ENCODE results near the gene MEGF11.

MEGF11 gene

GRCh38 chr15:66033143-66033542 lies 220.4 kb downstream of the MEGF11 start:
- Histone ChIP-seq H3K18ac (ENCODE audit: low read length) (no peak overlapping the region), H4K8ac (ENCODE audit: low read depth, low read length) (no peak overlapping the region), H3K9ac (ENCODE audit: low read length) (no peak overlapping the region), H3K79me2 (ENCODE audit: control insufficient read depth, insufficient read depth, low read length) (no peaks in the 10 kb centered on the region), H3K79me1 (ENCODE audit: low read length) (no peaks in the 10 kb centered on the region), H3K23ac (ENCODE audit: low read length) (no peak overlapping the region), H2BK120ac (ENCODE audit: low read depth, low read length) (no peak overlapping the region), H3K4me1 (ENCODE audit: control insufficient read depth, low read depth, low read length) (no peaks in the 10 kb centered on the region), H2BK5ac (ENCODE audit: low read length) (no peak overlapping the region), H3K4me2 (ENCODE audit: low read length) (no peak overlapping the region), H2AK5ac (ENCODE audit: low read length) (no peak overlapping the region), H4K5ac (ENCODE audit: low read length) (no peak overlapping the region), H2BK15ac (replicated peaks; ENCODE audit: low read depth) (no peak overlapping the region), H3K27me3 (ENCODE audit: insufficient read depth, low read length, poor library complexity) (no peaks in the 10 kb centered on the region), H3K36me3 (ENCODE audit: control insufficient read depth, insufficient read depth, low read length) (no peaks in the 10 kb centered on the region), H3K56ac (ENCODE audit: low read length) (no peak overlapping the region), H3K4ac (ENCODE audit: low read depth, low read length) (no peak overlapping the region), H3K27ac (ENCODE audit: low read depth, low read length) (no peak overlapping the region), H3K4me3 (ENCODE audit: low read length) (no peak overlapping the region)
- no peak for DNase-seq
- WGBS (ENCODE audit: extremely low coverage, insufficient coverage, low lambda C conversion rate) = no CpG with 5 or more reads among the region's 2 CpGs

DNA sequence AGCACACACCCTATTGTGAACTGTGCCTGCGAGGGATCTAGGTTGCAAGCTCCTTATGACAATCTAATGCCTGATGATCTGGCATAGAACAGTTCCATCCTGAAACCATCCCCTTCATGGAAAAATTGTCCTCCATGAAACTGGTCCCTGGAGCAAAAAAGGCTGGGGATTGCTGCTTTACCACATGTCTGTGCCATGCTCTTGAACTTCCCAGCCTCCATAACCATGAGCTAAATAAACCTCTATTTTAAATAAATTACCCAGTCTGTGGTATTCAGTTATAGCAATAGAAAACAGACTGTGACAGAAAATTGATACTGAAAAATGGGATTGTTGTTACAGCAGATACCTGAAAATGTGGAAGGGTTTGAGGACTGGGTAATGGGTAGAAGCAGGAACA lies 221.5 kb downstream of the MEGF11 start:
- H3K4me2 ChIP-seq (ENCODE audit: low read length) = no peak overlapping the region
- H3K18ac ChIP-seq (ENCODE audit: low read length) = no peak overlapping the region
- H3K79me1 ChIP-seq (ENCODE audit: low read length) = no peaks in the 10 kb centered on the region
- no peaks in the 10 kb centered on the region for H3K79me2 ChIP-seq (ENCODE audit: control insufficient read depth, insufficient read depth, low read length)
- no peak overlapping the region for H3K27ac ChIP-seq (ENCODE audit: low read depth, low read length)
- H3K56ac ChIP-seq (ENCODE audit: low read length) = no peak overlapping the region
- no peak overlapping the region for H2BK5ac ChIP-seq (ENCODE audit: low read length)
- no peak overlapping the region for H2BK15ac ChIP-seq (replicated peaks; ENCODE audit: low read depth)
- H3K9ac ChIP-seq (ENCODE audit: low read length) = no peak overlapping the region
- no peaks in the 10 kb centered on the region for H3K4me1 ChIP-seq (ENCODE audit: control insufficient read depth, low read depth, low read length)
- no peak overlapping the region for H2BK120ac ChIP-seq (ENCODE audit: low read depth, low read length)
- no peaks in the 10 kb centered on the region for H3K27me3 ChIP-seq (ENCODE audit: insufficient read depth, low read length, poor library complexity)
- no CpG with 5 or more reads among the region's 1 CpG for WGBS (ENCODE audit: extremely low coverage, insufficient coverage, low lambda C conversion rate)
- no peak overlapping the region for H2AK5ac ChIP-seq (ENCODE audit: low read length)
- no peaks in the 10 kb centered on the region for H3K36me3 ChIP-seq (ENCODE audit: control insufficient read depth, insufficient read depth, low read length)
- no peak overlapping the region for H3K23ac ChIP-seq (ENCODE audit: low read length)
- no peak overlapping the region for H3K4ac ChIP-seq (ENCODE audit: low read depth, low read length)
- H4K8ac ChIP-seq (ENCODE audit: low read depth, low read length) = no peak overlapping the region
- H4K5ac ChIP-seq (ENCODE audit: low read length) = no peak overlapping the region
- no peak overlapping the region for H3K4me3 ChIP-seq (ENCODE audit: low read length)
- DNase-seq = no peak

DNA sequence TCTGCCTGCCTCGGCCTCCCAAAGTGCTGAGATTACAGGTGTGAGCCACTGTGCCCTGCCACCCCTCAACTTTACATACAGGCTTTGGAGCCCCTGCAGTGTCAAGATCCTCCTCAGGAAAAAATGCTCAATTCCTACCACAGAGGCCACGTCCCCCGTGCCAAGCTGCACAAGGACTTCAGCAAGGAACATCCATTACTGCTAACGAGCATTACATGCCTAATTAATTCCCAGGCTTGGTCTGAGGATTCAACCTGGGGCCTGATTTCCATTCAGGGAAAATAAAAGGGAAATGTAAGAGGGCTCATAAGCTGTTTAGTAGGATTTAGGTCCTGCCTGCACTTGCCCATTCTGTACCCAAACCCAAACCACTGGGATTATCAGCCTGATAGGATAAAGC lies 222.9 kb downstream of the MEGF11 start:
- Histone ChIP-seq H3K79me2 (ENCODE audit: control insufficient read depth, insufficient read depth, low read length) (no peaks in the 10 kb centered on the region), H3K18ac (ENCODE audit: low read length) (no peak overlapping the region), H3K79me1 (ENCODE audit: low read length) (no peaks in the 10 kb centered on the region), H3K36me3 (ENCODE audit: control insufficient read depth, insufficient read depth, low read length) (no peaks in the 10 kb centered on the region), H2BK5ac (ENCODE audit: low read length) (no peak overlapping the region), H3K4me2 (ENCODE audit: low read length) (no peak overlapping the region), H4K8ac (ENCODE audit: low read depth, low read length) (no peak overlapping the region), H3K23ac (ENCODE audit: low read length) (no peak overlapping the region), H2BK120ac (ENCODE audit: low read depth, low read length) (no peak overlapping the region), H3K9ac (ENCODE audit: low read length) (no peak overlapping the region), H3K27me3 (ENCODE audit: insufficient read depth, low read length, poor library complexity) (no peaks in the 10 kb centered on the region), H2AK5ac (ENCODE audit: low read length) (no peak overlapping the region), H3K4me1 (ENCODE audit: control insufficient read depth, low read depth, low read length) (no peaks in the 10 kb centered on the region), H3K4ac (ENCODE audit: low read depth, low read length) (no peak overlapping the region), H3K27ac (ENCODE audit: low read depth, low read length) (no peak overlapping the region), H3K4me3 (ENCODE audit: low read length) (no peak overlapping the region), H4K5ac (ENCODE audit: low read length) (no peak overlapping the region), H3K56ac (ENCODE audit: low read length) (no peak overlapping the region), H2BK15ac (replicated peaks; ENCODE audit: low read depth) (no peak overlapping the region)
- WGBS (ENCODE audit: extremely low coverage, insufficient coverage, low lambda C conversion rate) = no CpG with 5 or more reads among the region's 4 CpGs
- DNase-seq = no peak

DNA sequence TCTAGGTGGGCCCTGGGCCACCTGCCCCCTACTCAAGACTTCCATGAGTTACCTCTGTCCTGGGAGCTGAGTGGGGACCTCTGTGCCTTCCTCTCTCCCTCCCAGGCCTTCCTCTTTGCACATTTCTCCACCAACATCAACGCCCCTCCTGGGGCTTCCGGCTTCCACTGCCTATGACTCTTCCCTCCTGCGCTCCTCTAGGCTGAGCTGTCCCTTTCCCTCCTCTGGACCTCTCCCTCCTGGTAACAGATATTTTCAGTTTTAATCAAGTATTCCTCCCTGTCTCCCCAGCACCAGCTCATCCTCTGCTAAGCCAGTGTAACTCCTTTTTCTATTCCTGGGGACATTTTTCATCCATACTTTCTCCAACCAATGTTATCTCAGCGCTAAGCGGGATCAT lies 223.9 kb downstream of the MEGF11 start:
- H2BK5ac ChIP-seq (ENCODE audit: low read length) = no peak overlapping the region
- no peak for DNase-seq
- no peak overlapping the region for H3K4me2 ChIP-seq (ENCODE audit: low read length)
- no peak overlapping the region for H4K5ac ChIP-seq (ENCODE audit: low read length)
- H3K56ac ChIP-seq (ENCODE audit: low read length) = no peak overlapping the region
- WGBS (ENCODE audit: extremely low coverage, insufficient coverage, low lambda C conversion rate) = no CpG with 5 or more reads among the region's 5 CpGs
- no peak overlapping the region for H2AK5ac ChIP-seq (ENCODE audit: low read length)
- no peaks in the 10 kb centered on the region for H3K79me1 ChIP-seq (ENCODE audit: low read length)
- no peak overlapping the region for H2BK15ac ChIP-seq (replicated peaks; ENCODE audit: low read depth)
- H3K4ac ChIP-seq (ENCODE audit: low read depth, low read length) = no peak overlapping the region
- H3K79me2 ChIP-seq (ENCODE audit: control insufficient read depth, insufficient read depth, low read length) = no peaks in the 10 kb centered on the region
- H3K9ac ChIP-seq (ENCODE audit: low read length) = no peak overlapping the region
- H3K23ac ChIP-seq (ENCODE audit: low read length) = no peak overlapping the region
- no peak overlapping the region for H3K18ac ChIP-seq (ENCODE audit: low read length)
- H3K36me3 ChIP-seq (ENCODE audit: control insufficient read depth, insufficient read depth, low read length) = no peaks in the 10 kb centered on the region
- no peaks in the 10 kb centered on the region for H3K27me3 ChIP-seq (ENCODE audit: insufficient read depth, low read length, poor library complexity)
- no peak overlapping the region for H3K27ac ChIP-seq (ENCODE audit: low read depth, low read length)
- H3K4me1 ChIP-seq (ENCODE audit: control insufficient read depth, low read depth, low read length) = no peaks in the 10 kb centered on the region
- no peak overlapping the region for H4K8ac ChIP-seq (ENCODE audit: low read depth, low read length)
- no peak overlapping the region for H2BK120ac ChIP-seq (ENCODE audit: low read depth, low read length)
- no peak overlapping the region for H3K4me3 ChIP-seq (ENCODE audit: low read length)

GRCh38 chr15:66027268-66027805 lies 226.2 kb downstream of the MEGF11 start:
- Histone ChIP-seq H2BK120ac (ENCODE audit: low read depth, low read length) (no peak overlapping the region), H3K9ac (ENCODE audit: low read length) (no peak overlapping the region), H3K4me2 (ENCODE audit: low read length) (no peak overlapping the region), H3K4ac (ENCODE audit: low read depth, low read length) (no peak overlapping the region), H3K4me1 (ENCODE audit: control insufficient read depth, low read depth, low read length) (no peaks in the 10 kb centered on the region), H3K23ac (ENCODE audit: low read length) (no peak overlapping the region), H2BK15ac (replicated peaks; ENCODE audit: low read depth) (no peak overlapping the region), H3K18ac (ENCODE audit: low read length) (no peak overlapping the region), H3K56ac (ENCODE audit: low read length) (no peak overlapping the region), H3K79me1 (ENCODE audit: low read length) (no peaks in the 10 kb centered on the region), H3K4me3 (ENCODE audit: low read length) (no peak overlapping the region), H3K79me2 (ENCODE audit: control insufficient read depth, insufficient read depth, low read length) (no peaks in the 10 kb centered on the region), H4K5ac (ENCODE audit: low read length) (no peak overlapping the region), H3K27me3 (ENCODE audit: insufficient read depth, low read length, poor library complexity) (no peaks in the 10 kb centered on the region), H2BK5ac (ENCODE audit: low read length) (no peak overlapping the region), H4K8ac (ENCODE audit: low read depth, low read length) (no peak overlapping the region), H2AK5ac (ENCODE audit: low read length) (no peak overlapping the region), H3K36me3 (ENCODE audit: control insufficient read depth, insufficient read depth, low read length) (no peaks in the 10 kb centered on the region), H3K27ac (ENCODE audit: low read depth, low read length) (no peak overlapping the region)
- no CpG with 5 or more reads among the region's 5 CpGs for WGBS (ENCODE audit: extremely low coverage, insufficient coverage, low lambda C conversion rate)
- no peak for DNase-seq

DNA sequence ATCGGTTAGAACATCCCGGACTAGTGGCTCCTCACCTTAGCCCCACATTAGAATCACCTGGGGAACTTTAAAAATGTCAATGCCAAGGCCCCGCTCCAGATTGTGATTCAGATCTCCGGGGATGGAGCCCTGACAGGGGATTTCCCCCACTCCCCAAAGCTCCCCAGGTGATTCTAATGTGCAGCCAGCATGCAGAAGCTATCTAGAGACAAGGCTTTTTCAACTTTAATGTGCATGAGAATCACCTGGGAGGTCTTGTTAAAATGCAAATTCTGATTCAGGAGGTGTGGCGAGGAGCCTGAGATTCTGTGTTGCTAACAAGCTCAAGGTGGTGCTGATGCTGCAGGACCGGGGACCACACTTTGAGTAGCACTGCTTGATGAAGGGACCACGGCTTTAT lies 227.6 kb downstream of the MEGF11 start:
- no peaks in the 10 kb centered on the region for H3K79me2 ChIP-seq (ENCODE audit: control insufficient read depth, insufficient read depth, low read length)
- no peak overlapping the region for H3K23ac ChIP-seq (ENCODE audit: low read length)
- WGBS (ENCODE audit: extremely low coverage, insufficient coverage, low lambda C conversion rate) = no CpG with 5 or more reads among the region's 7 CpGs
- H2AK5ac ChIP-seq (ENCODE audit: low read length) = no peak overlapping the region
- no peak overlapping the region for H2BK120ac ChIP-seq (ENCODE audit: low read depth, low read length)
- no peaks in the 10 kb centered on the region for H3K4me1 ChIP-seq (ENCODE audit: control insufficient read depth, low read depth, low read length)
- H3K4me2 ChIP-seq (ENCODE audit: low read length) = no peak overlapping the region
- no peak overlapping the region for H3K27ac ChIP-seq (ENCODE audit: low read depth, low read length)
- H2BK5ac ChIP-seq (ENCODE audit: low read length) = no peak overlapping the region
- no peaks in the 10 kb centered on the region for H3K79me1 ChIP-seq (ENCODE audit: low read length)
- H2BK15ac ChIP-seq (replicated peaks; ENCODE audit: low read depth) = no peak overlapping the region
- no peak overlapping the region for H4K8ac ChIP-seq (ENCODE audit: low read depth, low read length)
- H3K27me3 ChIP-seq (ENCODE audit: insufficient read depth, low read length, poor library complexity) = no peaks in the 10 kb centered on the region
- H3K36me3 ChIP-seq (ENCODE audit: control insufficient read depth, insufficient read depth, low read length) = no peaks in the 10 kb centered on the region
- no peak for DNase-seq
- no peak overlapping the region for H3K56ac ChIP-seq (ENCODE audit: low read length)
- H3K18ac ChIP-seq (ENCODE audit: low read length) = no peak overlapping the region
- no peak overlapping the region for H3K4me3 ChIP-seq (ENCODE audit: low read length)
- H3K4ac ChIP-seq (ENCODE audit: low read depth, low read length) = no peak overlapping the region
- no peak overlapping the region for H4K5ac ChIP-seq (ENCODE audit: low read length)
- H3K9ac ChIP-seq (ENCODE audit: low read length) = no peak overlapping the region
